GM13976 (cell line): Measurements from ENCODE around the gene ABCC6.
"Not testable (repeated sequence)": the region's sequence is repeated elsewhere in the genome, so short reads cannot be mapped to it uniquely, and the experiment has no call there.

Experiments
- DNase-seq: peaks from one replicate; pipeline ENCODE4 v3.0.0; 2012; ENCODE audit warnings: low spot score
- in situ Hi-C: fragments of 300-500 bp; cut with MboI; formaldehyde crosslinking; loops from one replicate; pipeline ENCODE4 v1.12.0; 2022; ENCODE audit warnings: low sequenced_read_pairs, mixed read lengths, inconsistent platforms; ENCODE audit not compliant: unreplicated experiment
- TF ChIP-seq, protein P1 (sequence below): IDR thresholded peaks from 2 replicates; pipeline ENCODE4 v1.5.1; 2012; ENCODE audit warnings: borderline replicate concordance, mild to moderate bottlenecking; ENCODE audit not compliant: insufficient read depth; ENCODE audit errors: extremely low read depth, missing control alignments, control extremely low read depth

ABCC6 gene

GRCh38 chr16:16149710-16150116 is 73.6 kb downstream of the ABCC6 start:
- DNase-seq = no peak
- in situ Hi-C loops = loop anchor here (25.0 kb wide), 2 partner anchors 612 to 763 kb away; no protein-coding TSS in a partner anchor
- TF ChIP-seq, protein P1, sequence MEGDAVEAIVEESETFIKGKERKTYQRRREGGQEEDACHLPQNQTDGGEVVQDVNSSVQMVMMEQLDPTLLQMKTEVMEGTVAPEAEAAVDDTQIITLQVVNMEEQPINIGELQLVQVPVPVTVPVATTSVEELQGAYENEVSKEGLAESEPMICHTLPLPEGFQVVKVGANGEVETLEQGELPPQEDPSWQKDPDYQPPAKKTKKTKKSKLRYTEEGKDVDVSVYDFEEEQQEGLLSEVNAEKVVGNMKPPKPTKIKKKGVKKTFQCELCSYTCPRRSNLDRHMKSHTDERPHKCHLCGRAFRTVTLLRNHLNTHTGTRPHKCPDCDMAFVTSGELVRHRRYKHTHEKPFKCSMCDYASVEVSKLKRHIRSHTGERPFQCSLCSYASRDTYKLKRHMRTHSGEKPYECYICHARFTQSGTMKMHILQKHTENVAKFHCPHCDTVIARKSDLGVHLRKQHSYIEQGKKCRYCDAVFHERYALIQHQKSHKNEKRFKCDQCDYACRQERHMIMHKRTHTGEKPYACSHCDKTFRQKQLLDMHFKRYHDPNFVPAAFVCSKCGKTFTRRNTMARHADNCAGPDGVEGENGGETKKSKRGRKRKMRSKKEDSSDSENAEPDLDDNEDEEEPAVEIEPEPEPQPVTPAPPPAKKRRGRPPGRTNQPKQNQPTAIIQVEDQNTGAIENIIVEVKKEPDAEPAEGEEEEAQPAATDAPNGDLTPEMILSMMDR = no peak

DNA sequence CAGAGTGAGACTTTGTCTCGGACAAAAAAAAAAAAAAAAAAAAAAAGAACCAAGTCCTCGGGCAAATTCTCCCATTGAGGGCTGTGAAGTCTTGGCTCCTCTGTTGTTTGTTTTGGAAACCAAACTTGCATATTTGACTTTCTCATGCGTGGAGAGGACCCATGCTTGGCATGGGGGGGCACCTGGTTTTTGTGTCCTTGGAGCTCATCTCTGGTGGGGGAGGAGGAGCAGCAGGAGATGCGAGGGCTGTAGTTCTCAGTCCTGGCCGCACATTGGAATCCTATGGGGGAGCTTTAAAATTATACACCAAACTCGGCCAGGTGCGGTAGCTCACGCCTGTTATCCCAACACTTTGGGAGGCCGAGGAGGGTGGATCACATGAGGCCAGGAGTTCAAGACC is 74.5 kb downstream of the ABCC6 start:
- TF ChIP-seq, protein P1 = no peak
- in situ Hi-C loops = no loop called here
- DNase-seq = no peak

DNA sequence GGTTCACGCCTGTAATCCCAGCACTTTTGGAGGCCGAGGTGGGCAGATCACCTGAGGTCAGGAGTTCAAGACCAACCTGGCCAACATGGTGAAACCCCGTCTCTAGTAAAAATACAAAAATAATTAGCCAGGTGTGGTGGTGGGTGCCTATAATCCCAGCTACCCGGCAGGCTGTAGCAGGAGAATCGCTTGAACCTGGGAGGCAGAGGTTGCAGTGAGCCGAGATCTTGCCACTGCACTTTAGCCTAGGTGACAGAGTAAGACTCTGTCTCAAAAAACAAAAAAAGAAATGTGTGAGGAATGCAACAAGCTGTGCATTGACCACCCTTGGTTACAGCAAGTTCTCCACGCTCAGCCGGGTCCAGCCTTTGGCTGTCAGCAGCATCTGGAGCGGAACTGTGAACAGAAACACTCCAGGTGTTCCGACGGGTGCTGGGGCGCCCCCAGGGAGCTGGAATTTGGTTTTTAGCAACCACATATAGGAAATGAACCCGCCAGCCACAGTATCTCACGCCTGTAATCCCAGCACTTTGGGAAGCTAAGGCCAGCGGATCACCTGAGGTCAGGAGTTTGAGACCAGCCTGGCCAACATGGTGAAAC is 75.2 kb downstream of the ABCC6 start:
- DNase-seq, in situ Hi-C loops: not testable (repeated sequence)

GRCh38 chr16:16147316-16147999 is 75.8 kb downstream of the ABCC6 start:
- in situ Hi-C loops = no loop called here
- TF ChIP-seq, protein P1 = no peak
- DNase-seq = no peak

DNA sequence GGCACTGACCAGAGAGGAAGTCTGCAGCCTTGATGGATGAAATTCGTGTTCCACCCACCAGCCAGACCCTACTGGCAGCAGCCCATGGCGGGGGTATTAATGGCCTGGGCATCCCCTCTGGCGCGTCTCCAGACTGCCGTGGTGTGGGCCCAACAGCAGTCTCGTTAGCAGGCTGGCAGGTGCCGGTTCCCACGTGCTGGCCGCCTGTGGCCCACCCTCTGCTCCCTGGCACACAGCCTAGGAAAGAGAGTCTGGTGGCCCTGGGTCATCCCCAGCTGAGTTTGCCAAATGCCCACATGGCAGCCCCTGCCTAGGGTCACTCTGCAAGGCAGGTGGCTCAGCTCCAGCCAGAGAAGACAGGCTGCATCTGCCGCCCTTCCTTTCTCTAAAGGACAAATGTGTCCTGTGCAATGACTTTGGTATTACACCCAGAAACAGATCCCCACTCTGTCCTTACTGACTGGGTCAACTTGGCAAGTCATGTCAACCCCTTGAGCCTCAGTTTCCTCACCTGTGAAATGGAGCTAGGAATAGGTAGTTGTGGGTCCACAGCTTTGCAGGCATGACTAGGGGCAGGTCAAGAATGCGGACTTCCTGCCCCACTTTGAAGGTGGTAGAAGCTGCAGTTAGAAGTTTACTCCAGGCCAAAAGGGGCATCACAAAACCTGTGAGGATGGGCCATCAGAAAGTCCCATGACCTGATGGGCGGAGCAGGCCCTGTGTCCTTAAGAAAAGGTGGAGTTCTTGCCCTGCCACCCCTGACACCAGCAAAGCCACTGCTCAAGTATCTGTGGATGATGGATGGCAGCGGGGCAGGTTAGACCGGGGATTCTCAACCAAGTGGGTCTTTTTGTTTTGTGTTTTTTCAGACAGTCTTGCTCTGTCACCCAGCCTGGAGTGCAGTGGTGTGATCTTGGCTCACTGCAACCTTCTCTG is 76.6 kb downstream of the ABCC6 start:
- no peak for DNase-seq
- TF ChIP-seq, protein P1 = no peak
- in situ Hi-C loops = no loop called here

GRCh38 chr16:16145286-16145685 is 78.0 kb downstream of the ABCC6 start:
- in situ Hi-C loops = no loop called here
- TF ChIP-seq, protein P1 = no peak
- no peak for DNase-seq
